Neural progenitor cell (in vitro differentiated cells): ENCODE data around the gene ZNF343. TPM values are rescaled to one million over a fixed set of nuclear protein-coding genes. Genes with fewer than 3 reads are reported as not detected.

Source experiments
- DNase-seq: peaks from one replicate; pipeline ENCODE4 v3.0.0-alpha.2; 2016; ENCODE audit warnings: low spot score
- H2AFZ ChIP-seq: fragments of 200-600 bp; sonication (generic); replicated peaks from 2 replicates; pipeline ENCODE4 v1.6.1; 2016; ENCODE audit warnings: antibody characterized with exemption
- H3F3A ChIP-seq: fragments of 200-600 bp; sonication (generic); 2 replicates; pipeline ENCODE4 v1.6.1; 2016; ENCODE audit warnings: antibody characterized with exemption, low read depth
- H3K27ac ChIP-seq: fragments of 200-600 bp; sonication (generic); 2 replicates; pipeline ENCODE4 v1.5.1; 2016; ENCODE audit warnings: mild to moderate bottlenecking
- H3K27me3 ChIP-seq: fragments of 200-600 bp; sonication (generic); 2 replicates; pipeline ENCODE4 v1.6.1; 2016; ENCODE audit warnings: mild to moderate bottlenecking, moderate library complexity
- H3K36me3 ChIP-seq: fragments of 200-600 bp; sonication (generic); 2 replicates; pipeline ENCODE4 v1.5.1; 2016
- H3K4me1 ChIP-seq: fragments of 200-600 bp; sonication (generic); 2 replicates; pipeline ENCODE4 v1.6.1; 2016; ENCODE audit warnings: mixed run types
- H3K4me2 ChIP-seq: fragments of 200-600 bp; sonication (generic); 2 replicates; pipeline ENCODE4 v1.6.1; 2016
- H3K4me3 ChIP-seq: fragments of 200-600 bp; sonication (generic); 2 replicates; pipeline ENCODE4 v1.5.1; 2016
- H3K79me2 ChIP-seq: fragments of 200-600 bp; sonication (generic); 2 replicates; pipeline ENCODE4 v1.6.1; 2016; ENCODE audit warnings: low read depth
- H3K9ac ChIP-seq: fragments of 200-600 bp; sonication (generic); 2 replicates; pipeline ENCODE4 v1.6.1; 2016
- H3K9me3 ChIP-seq: fragments of 200-600 bp; sonication (generic); 2 replicates; pipeline ENCODE4 v1.5.1; 2016; ENCODE audit warnings: low read depth
- H4K20me1 ChIP-seq: fragments of 200-600 bp; sonication (generic); 2 replicates; pipeline ENCODE4 v1.6.1; 2016; ENCODE audit warnings: low read depth
- H3K27ac Mint-ChIP-seq: 3 replicates; pipeline ENCODE4 v1.8.0; 2021; ENCODE audit warnings: mixed read lengths
- H3K27me3 Mint-ChIP-seq: 2 replicates; pipeline ENCODE4 v1.8.0; 2022; ENCODE audit warnings: low read depth, mild to moderate bottlenecking, inconsistent platforms, moderate library complexity, mixed read lengths; ENCODE audit not compliant: insufficient read depth
- H3K36me3 Mint-ChIP-seq: 3 replicates; pipeline ENCODE4 v1.8.0; 2021; ENCODE audit warnings: mixed read lengths
- H3K4me1 Mint-ChIP-seq: 3 replicates; pipeline ENCODE4 v1.8.0; 2021; ENCODE audit warnings: mixed read lengths
- H3K4me3 Mint-ChIP-seq: 3 replicates; pipeline ENCODE4 v1.8.0; 2021; ENCODE audit warnings: mild to moderate bottlenecking, moderate library complexity, mixed read lengths
- H3K9me3 Mint-ChIP-seq: 3 replicates; pipeline ENCODE4 v1.8.0; 2020; ENCODE audit warnings: mixed read lengths
- EZH2 ChIP-seq: fragments of 200-600 bp; sonication (generic); IDR thresholded peaks from 2 replicates; pipeline ENCODE4 v1.6.1; 2017; ENCODE audit warnings: antibody characterized with exemption, mild to moderate bottlenecking, moderate library complexity
- EZH2phosphoT487 ChIP-seq: fragments of 200-600 bp; sonication (generic); IDR thresholded peaks from 2 replicates; pipeline ENCODE4 v1.6.1; 2017; ENCODE audit warnings: antibody characterized with exemption
- total RNA-seq: library from RNA; depleted of rRNA; stranded (reverse); fragments of >200 nt; gene quantifications from 2 replicates; pipeline ENCODE4 v1.2.3, GENCODE V29; 2015; ENCODE audit warnings: low replicate concordance
- TF ChIP-seq, protein P1 (sequence below): fragments of 200-600 bp; sonication (generic); IDR thresholded peaks from 2 replicates; pipeline ENCODE4 v1.5.1; 2017; ENCODE audit warnings: antibody characterized with exemption, mild to moderate bottlenecking

Gene ZNF343
- total RNA-seq, 1 donor from 2014 or later: 7.4 TPM

DNA sequence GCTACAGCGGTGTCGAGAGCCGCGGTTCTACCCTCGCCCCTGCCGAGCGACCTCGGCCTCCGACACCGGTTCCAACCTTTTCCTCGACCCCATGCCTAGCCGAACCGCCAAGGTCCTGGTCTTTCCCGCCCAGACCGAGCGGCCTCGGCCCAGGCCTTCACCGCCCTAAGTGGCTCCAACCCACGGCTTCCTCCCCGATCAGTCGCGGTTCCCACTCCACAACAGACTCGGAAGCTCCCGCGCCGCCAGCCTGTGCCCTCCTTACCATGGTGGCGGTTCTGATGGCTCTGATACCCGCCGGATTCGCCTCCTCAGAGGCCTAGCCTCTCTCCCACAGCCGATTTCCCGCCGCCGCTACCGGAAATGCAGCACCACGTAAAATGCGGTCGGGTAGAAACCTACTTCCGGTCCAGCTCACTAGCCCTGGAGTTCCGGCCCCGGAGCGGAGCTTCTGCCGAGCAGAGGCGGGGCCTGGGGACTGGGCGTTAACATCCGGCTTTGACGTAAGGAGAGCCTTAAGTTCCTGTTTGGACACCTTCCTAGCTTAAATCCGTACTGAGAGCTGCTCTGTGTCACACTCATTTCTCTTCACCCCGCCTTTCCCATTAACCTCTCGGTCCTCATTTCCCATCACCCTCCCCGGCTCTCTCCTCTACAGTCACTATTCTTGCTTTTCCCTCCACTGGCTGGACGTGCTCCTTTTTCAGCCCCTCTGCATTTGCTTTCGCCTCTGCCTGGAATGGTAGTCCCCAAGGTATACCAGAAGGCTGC is 38.1 kb downstream of the ZNF343 start, which contains the start of gene SNRPB:
TSS of gene SNRPB (minus strand) at position 367 of the 771 bp plus-strand sequence. CDS start at position 268, 99 bp downstream.
- Histone ChIP-seq H3K79me2 (peaks cover 51% of the 10 kb centered on the region), H4K20me1 (peaks cover 49% of the 10 kb centered on the region), H3K9me3 (no peaks in the 10 kb centered on the region), H3K27me3 (no peaks in the 10 kb centered on the region), H3K4me2 (peak within 1 kb of the TSS; percentile 100), H3K9ac (peak within 1 kb of the TSS; percentile 100), H3K4me1 (peaks cover 13% of the 10 kb centered on the region), H3K36me3 (peaks cover 9% of the 10 kb centered on the region), H2AFZ (peak within 1 kb of the TSS; percentile 86), H3K4me3 (peak within 1 kb of the TSS; percentile 88), H3K27ac (peak within 1 kb of the TSS; percentile 99), H3F3A (peaks cover 14% of the 10 kb centered on the region)
- peak; percentile 98 for DNase-seq
- Mint-ChIP-seq H3K27ac (peak within 1 kb of the TSS; percentile 100), H3K9me3 (no peaks in the 10 kb centered on the region), H3K27me3 (peaks cover 11% of the 10 kb centered on the region), H3K4me1 (peaks cover 28% of the 10 kb centered on the region), H3K4me3 (peak within 1 kb of the TSS; percentile 99), H3K36me3 (peaks cover 21% of the 10 kb centered on the region)
- TF ChIP-seq EZH2phosphoT487: no peak
- TF ChIP-seq, protein P1, sequence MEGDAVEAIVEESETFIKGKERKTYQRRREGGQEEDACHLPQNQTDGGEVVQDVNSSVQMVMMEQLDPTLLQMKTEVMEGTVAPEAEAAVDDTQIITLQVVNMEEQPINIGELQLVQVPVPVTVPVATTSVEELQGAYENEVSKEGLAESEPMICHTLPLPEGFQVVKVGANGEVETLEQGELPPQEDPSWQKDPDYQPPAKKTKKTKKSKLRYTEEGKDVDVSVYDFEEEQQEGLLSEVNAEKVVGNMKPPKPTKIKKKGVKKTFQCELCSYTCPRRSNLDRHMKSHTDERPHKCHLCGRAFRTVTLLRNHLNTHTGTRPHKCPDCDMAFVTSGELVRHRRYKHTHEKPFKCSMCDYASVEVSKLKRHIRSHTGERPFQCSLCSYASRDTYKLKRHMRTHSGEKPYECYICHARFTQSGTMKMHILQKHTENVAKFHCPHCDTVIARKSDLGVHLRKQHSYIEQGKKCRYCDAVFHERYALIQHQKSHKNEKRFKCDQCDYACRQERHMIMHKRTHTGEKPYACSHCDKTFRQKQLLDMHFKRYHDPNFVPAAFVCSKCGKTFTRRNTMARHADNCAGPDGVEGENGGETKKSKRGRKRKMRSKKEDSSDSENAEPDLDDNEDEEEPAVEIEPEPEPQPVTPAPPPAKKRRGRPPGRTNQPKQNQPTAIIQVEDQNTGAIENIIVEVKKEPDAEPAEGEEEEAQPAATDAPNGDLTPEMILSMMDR: no peak
- no peak for TF ChIP-seq EZH2

DNA sequence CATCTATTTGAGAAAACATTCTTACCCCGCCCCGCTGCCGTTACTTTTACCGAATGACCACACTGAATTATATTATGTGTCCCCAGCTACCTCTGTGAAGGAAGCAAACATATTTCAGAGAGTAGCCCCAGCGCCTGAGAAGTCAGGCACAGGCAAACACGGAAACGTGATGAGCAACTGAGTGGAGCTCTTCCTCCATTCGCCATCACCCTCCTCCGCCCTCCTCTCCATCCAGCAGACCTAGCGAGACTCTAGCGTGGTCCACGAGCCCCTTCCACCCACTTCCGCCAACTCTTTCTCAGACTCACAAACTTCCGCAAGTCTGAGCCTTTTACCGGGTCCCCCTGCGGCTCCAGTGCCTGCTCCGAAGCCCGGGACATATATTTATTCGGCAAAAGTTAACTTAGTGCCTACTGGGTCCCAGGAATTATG is 38.7 kb downstream of the ZNF343 start:
- H3K36me3 Mint-ChIP-seq: peaks cover 26% of the 10 kb centered on the region
- H3K27me3 ChIP-seq: no peaks in the 10 kb centered on the region
- DNase-seq: peak; percentile 49
- peak overlapping the region; percentile 99 for H3K4me3 Mint-ChIP-seq
- H3K4me2 ChIP-seq: peak overlapping the region; percentile 100
- no peaks in the 10 kb centered on the region for H3K9me3 ChIP-seq
- peak overlapping the region; percentile 99 for H3K27ac ChIP-seq
- no peaks in the 10 kb centered on the region for H3K9me3 Mint-ChIP-seq
- peaks cover 11% of the 10 kb centered on the region for H3K36me3 ChIP-seq
- peak overlapping the region; percentile 100 for H3K27ac Mint-ChIP-seq
- H3K4me1 ChIP-seq: peaks cover 13% of the 10 kb centered on the region
- H3F3A ChIP-seq: peaks cover 15% of the 10 kb centered on the region
- peaks cover 54% of the 10 kb centered on the region for H4K20me1 ChIP-seq
- peaks cover 57% of the 10 kb centered on the region for H3K79me2 ChIP-seq
- peak overlapping the region; percentile 56 for H2AFZ ChIP-seq
- peaks cover 28% of the 10 kb centered on the region for H3K4me1 Mint-ChIP-seq
- H3K9ac ChIP-seq: peak overlapping the region; percentile 100
- TF ChIP-seq EZH2phosphoT487 (no peak), EZH2 (no peak)
- TF ChIP-seq, protein P1: no peak
- peak overlapping the region; percentile 88 for H3K4me3 ChIP-seq
- H3K27me3 Mint-ChIP-seq: peaks cover 11% of the 10 kb centered on the region

DNA sequence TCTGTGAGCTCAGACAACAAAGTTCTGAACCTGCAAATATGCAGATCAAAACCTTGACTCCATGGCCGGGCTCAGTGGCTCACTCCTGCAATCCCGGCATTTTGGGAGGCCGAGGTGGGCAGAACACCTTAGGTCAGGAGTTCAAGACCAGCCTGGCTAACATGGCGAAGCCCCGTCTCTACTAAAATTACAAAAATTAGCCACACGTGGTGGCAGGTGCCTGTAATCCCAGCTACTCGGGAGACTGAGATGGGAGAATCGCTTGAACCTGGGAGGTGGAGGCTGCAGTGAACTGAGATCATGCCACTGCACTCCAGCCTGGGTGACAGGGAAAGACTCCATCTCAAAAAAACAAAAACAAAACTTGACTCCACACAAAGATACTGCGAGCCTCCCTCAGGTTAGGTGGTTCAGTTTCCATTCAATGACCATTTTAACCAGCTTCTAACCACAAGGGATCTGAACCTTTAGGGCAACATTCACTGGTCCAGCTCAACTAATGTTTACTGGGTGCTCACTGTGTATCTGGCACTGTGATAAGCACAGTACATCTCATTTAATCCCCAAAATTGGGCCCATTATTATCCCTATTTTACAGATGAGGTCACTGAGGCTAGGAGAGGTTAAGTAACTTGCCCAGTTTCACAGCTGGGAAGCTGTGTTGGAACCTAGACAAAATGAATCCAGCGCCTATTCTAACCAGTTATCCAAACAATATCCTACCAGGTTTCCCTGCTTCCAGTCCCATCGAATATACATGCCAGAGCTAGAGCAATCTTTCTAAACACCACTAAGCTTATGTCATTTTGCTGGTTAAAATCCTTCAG is 39.9 kb downstream of the ZNF343 start:
- Mint-ChIP-seq H3K27me3 (peaks cover 10% of the 10 kb centered on the region), H3K27ac (peak overlapping the region; percentile 17), H3K4me1 (peaks cover 28% of the 10 kb centered on the region), H3K9me3 (no peaks in the 10 kb centered on the region), H3K36me3 (peaks cover 35% of the 10 kb centered on the region), H3K4me3 (peak overlapping the region; percentile 99)
- peaks cover 13% of the 10 kb centered on the region for H3K4me1 ChIP-seq
- TF ChIP-seq EZH2: no peak
- TF ChIP-seq, protein P1: no peak
- no peak for TF ChIP-seq EZH2phosphoT487
- H3K4me2 ChIP-seq: peak overlapping the region; percentile 100
- H3K9ac ChIP-seq: peak overlapping the region; percentile 100
- peaks cover 23% of the 10 kb centered on the region for H3K36me3 ChIP-seq
- H3K79me2 ChIP-seq: peaks cover 69% of the 10 kb centered on the region
- H3F3A ChIP-seq: peaks cover 26% of the 10 kb centered on the region
- H3K27ac ChIP-seq: no peak overlapping the region
- H3K27me3 ChIP-seq: no peaks in the 10 kb centered on the region
- DNase-seq: no peak
- H3K4me3 ChIP-seq: peak overlapping the region; percentile 88
- peaks cover 66% of the 10 kb centered on the region for H4K20me1 ChIP-seq
- H2AFZ ChIP-seq: no peak overlapping the region
- H3K9me3 ChIP-seq: no peaks in the 10 kb centered on the region
